Type B pancreatic cell (in vitro differentiated cells): ENCODE data around the gene DAPK1. TPM values are rescaled to one million over a fixed set of nuclear protein-coding genes. Genes with fewer than 3 reads are reported as not detected.

Experiments used
- DNase-seq: peaks from one replicate; pipeline ENCODE4 v3.0.0; 2021; ENCODE audit warnings: mixed read lengths; ENCODE audit not compliant: unreplicated experiment; ENCODE audit errors: extremely low spot score
- H3K27ac Mint-ChIP-seq: 2 replicates; pipeline ENCODE4 v1.8.0; 2021; ENCODE audit warnings: mild to moderate bottlenecking, mixed read lengths
- H3K27me3 Mint-ChIP-seq: 2 replicates; pipeline ENCODE4 v1.8.0; 2021; ENCODE audit warnings: mixed read lengths
- H3K36me3 Mint-ChIP-seq: 2 replicates; pipeline ENCODE4 v1.8.0; 2021; ENCODE audit warnings: mixed read lengths
- H3K4me1 Mint-ChIP-seq: one replicate; pipeline ENCODE4 v1.8.0; 2021; ENCODE audit warnings: mixed read lengths; ENCODE audit not compliant: unreplicated experiment
- H3K4me3 Mint-ChIP-seq: 2 replicates; pipeline ENCODE4 v1.8.0; 2021; ENCODE audit warnings: mild to moderate bottlenecking, mixed read lengths
- H3K9me3 Mint-ChIP-seq: 2 replicates; pipeline ENCODE4 v1.8.0; 2021; ENCODE audit warnings: mixed read lengths
- total RNA-seq: library from RNA; stranded (reverse); gene quantifications from 2 replicates; pipeline ENCODE4 v1.2.1, GENCODE V29; 2021; ENCODE audit warnings: low replicate concordance
- TF ChIP-seq, protein P1 (sequence below): fragments of 200-600 bp; sonication (generic); conservative IDR thresholded peaks from 2 replicates; pipeline ENCODE4 v1.5.0; 2021; ENCODE audit warnings: antibody characterized with exemption, mild to moderate bottlenecking

Gene DAPK1
- total RNA-seq, 1 donor from 2014 or later: 160 TPM

- Mint-ChIP-seq H3K27ac (peak overlapping the region; percentile 25), H3K9me3 (no peaks in the 10 kb centered on the region), H3K27me3 (no peaks in the 10 kb centered on the region), H3K4me3 (no peak overlapping the region), H3K4me1 (peaks cover 20% of the 10 kb centered on the region), H3K36me3 (peaks cover 46% of the 10 kb centered on the region)
- TF ChIP-seq, protein P1, sequence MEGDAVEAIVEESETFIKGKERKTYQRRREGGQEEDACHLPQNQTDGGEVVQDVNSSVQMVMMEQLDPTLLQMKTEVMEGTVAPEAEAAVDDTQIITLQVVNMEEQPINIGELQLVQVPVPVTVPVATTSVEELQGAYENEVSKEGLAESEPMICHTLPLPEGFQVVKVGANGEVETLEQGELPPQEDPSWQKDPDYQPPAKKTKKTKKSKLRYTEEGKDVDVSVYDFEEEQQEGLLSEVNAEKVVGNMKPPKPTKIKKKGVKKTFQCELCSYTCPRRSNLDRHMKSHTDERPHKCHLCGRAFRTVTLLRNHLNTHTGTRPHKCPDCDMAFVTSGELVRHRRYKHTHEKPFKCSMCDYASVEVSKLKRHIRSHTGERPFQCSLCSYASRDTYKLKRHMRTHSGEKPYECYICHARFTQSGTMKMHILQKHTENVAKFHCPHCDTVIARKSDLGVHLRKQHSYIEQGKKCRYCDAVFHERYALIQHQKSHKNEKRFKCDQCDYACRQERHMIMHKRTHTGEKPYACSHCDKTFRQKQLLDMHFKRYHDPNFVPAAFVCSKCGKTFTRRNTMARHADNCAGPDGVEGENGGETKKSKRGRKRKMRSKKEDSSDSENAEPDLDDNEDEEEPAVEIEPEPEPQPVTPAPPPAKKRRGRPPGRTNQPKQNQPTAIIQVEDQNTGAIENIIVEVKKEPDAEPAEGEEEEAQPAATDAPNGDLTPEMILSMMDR: no peak
- no peak for DNase-seq
These were observed 138.2 kb downstream of the DAPK1 start for GRCh38 chr9:87635656-87636501.

- H3K36me3 Mint-ChIP-seq: peaks cover 52% of the 10 kb centered on the region
- H3K27ac Mint-ChIP-seq: no peak overlapping the region
- peaks cover 26% of the 10 kb centered on the region for H3K4me1 Mint-ChIP-seq
- no peaks in the 10 kb centered on the region for H3K27me3 Mint-ChIP-seq
- TF ChIP-seq, protein P1: no peak
- no peaks in the 10 kb centered on the region for H3K9me3 Mint-ChIP-seq
- no peak for DNase-seq
- peak overlapping the region; percentile 10 for H3K4me3 Mint-ChIP-seq
These were observed 140.6 kb downstream of the DAPK1 start for GRCh38 chr9:87638292-87638691.

GRCh38 chr9:87639949-87640348 is 142.3 kb downstream of the DAPK1 start:
- Mint-ChIP-seq H3K9me3 (no peaks in the 10 kb centered on the region), H3K36me3 (peaks cover 64% of the 10 kb centered on the region)

GRCh38 chr9:87640385-87640795 is 142.7 kb downstream of the DAPK1 start:
- H3K27me3 Mint-ChIP-seq: no peaks in the 10 kb centered on the region
- H3K4me3 Mint-ChIP-seq: peak overlapping the region; percentile 25
- no peak for DNase-seq
- TF ChIP-seq, protein P1: no peak
- H3K27ac Mint-ChIP-seq: peak overlapping the region; percentile 80
- H3K36me3 Mint-ChIP-seq: peaks cover 64% of the 10 kb centered on the region
- H3K9me3 Mint-ChIP-seq: no peaks in the 10 kb centered on the region
- peaks cover 39% of the 10 kb centered on the region for H3K4me1 Mint-ChIP-seq

More at GRCh38 chr9:87639949-87640348, 142.3 kb downstream of the DAPK1 start:
- TF ChIP-seq, protein P1: no peak
- Mint-ChIP-seq H3K27me3 (no peaks in the 10 kb centered on the region), H3K4me3 (peak overlapping the region; percentile 8), H3K27ac (peak overlapping the region; percentile 80), H3K4me1 (peaks cover 39% of the 10 kb centered on the region)
- DNase-seq: no peak

DNA sequence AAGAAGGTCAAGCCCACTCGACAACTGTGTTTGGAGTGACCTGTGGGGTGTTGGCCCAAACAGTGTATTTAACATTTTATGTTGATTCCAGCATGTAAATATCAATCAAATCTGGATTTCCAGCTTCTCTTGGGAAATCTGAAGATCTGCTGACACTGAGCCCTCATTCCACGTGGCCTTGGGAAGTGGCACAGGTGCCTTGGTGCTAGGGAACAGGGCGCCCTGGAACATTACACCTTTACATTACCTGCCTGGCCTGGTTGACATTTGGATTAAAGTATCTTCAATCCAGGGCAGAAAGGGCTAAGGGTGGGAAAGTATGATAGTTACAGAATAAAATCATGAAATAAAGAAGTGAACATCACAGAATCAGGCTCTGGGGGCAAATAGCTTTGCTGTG is 143.4 kb downstream of the DAPK1 start:
- Mint-ChIP-seq H3K4me1 (peaks cover 39% of the 10 kb centered on the region), H3K4me3 (no peak overlapping the region), H3K9me3 (no peaks in the 10 kb centered on the region), H3K27ac (peak overlapping the region; percentile 80), H3K27me3 (no peaks in the 10 kb centered on the region), H3K36me3 (peaks cover 63% of the 10 kb centered on the region)
- TF ChIP-seq, protein P1: no peak
- DNase-seq: no peak
